K562 treated with DMSO at 1 percent for 4 hours (cell line): ENCODE data around the gene VSTM2A. TPM values are rescaled to one million over a fixed set of nuclear protein-coding genes. Genes with fewer than 3 reads are reported as not detected.

ENCODE experiments used
- total RNA-seq: library from RNA; unstranded; fragments of 300-600 nt; gene quantifications from 2 replicates; pipeline ENCODE4 v1.2.3, GENCODE V29; 2022; ENCODE audit not compliant: insufficient read depth

The VSTM2A gene, protein sequence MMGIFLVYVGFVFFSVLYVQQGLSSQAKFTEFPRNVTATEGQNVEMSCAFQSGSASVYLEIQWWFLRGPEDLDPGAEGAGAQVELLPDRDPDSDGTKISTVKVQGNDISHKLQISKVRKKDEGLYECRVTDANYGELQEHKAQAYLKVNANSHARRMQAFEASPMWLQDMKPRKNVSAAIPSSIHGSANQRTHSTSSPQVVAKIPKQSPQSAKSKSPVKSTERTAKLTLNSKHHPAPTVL
- not detected in 2 replicates for total RNA-seq

DNA sequence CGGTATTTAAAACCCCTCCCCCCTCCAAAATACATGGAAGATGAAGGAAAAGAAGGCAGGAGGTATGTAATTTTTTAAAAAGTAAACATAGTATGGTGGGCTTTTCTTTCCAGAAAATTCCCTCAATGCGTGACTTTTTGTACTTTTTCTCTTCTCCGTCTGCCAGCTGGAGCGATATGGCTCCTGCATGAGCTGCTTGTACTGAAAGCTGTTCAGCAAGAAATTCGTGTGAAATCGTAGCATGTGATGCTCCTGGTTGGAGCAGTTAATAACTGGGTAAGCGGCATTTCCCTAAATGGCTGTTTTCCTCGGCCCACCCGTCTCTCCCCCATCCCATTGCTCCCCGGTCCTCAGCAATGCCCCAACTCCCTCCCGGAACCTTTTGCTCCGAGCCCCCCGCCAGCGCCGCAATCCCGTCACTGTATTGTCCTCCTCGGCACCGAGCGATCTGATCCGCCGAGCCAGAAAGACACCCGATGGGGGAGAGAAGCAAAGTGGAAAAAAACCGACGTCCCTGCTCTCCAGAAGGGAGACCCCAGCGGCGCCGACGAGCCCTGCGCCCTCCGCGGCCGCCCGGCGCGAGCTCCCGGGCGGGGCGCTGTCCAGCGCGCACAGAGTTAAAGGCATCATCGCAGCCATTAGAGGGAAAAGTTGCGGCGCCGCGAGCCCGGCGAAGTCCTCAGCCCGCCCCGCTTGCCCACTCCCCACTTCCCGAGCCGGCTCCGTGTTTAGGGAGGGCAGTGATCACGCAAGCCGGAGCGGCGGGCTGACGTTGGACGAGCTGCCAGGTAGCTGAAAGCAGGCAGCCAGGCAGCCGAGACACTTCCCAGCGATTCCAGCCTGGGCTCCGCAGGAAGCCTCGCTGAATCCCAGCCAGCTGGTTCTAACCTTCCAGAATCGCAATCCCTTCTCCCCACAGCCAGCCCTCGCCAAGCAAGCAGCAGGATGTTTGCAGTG lies at the start of gene VSTM2A:
VSTM2A (plus strand) TSS at position 707 of the 957 bp plus-strand sequence. CDS start 356 bp downstream, outside the sequence.

Other genes with a start within 250 kb of the VSTM2A start
- 359 and 390 TPM in 2 replicates for gene SEC61G, start 216.8 kb downstream of the VSTM2A start, total RNA-seq